ENCODE results near the gene FLNC. TPM values are rescaled to one million over a fixed set of nuclear protein-coding genes. Genes with fewer than 3 reads are reported as not detected.

FLNC gene
- total and polyA plus RNA-seq, 2 of the 4 experiments (the other 2 are of a cell fraction), result 116 to 154 TPM

DNA sequence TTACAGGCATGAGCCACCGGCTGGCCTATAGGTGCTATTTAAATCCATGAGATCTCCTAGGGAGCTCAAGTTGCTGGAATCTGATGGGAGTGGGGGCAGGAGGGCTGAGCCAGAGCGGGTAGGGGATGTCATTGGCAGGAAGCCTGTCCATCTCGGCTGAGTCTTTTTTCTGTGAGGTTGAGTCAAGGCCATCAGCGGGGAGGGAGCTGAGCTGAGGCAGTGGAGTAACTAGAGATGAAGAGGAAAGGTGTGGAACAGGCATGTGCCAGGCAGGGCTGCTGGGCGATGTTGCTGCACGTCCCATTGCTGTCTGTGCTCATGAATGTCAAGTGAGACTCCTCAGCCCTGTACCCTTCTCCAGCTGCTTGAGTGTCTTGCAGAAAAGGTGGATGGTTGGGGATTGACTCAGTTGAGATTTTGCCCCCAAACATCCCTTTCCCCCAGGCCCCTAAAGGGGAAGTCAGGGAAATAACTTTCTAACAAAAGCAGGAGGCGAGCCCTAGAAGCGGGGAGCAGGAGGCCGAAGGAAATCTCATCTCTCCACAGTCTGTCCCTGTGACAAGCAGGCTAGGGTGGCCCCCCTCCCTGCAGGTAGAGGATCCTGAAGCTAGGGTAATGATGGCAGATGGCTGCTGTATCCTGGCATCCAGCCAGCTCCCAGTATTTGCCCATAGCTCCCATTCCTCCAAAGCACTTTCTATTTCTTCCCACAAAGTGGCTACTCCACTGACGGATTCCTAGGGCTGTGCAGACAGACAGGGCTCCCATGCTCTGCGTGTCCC lies 37.8 kb downstream of the FLNC start:
- no peaks in the 10 kb centered on the region for H3K9me1 ChIP-seq (ENCODE audit: insufficient read depth, low read length)
- H2BK120ac ChIP-seq (ENCODE audit: low read depth, low read length), result no peak overlapping the region
- dilution Hi-C loops (cut with HindIII; ENCODE audit: low sequenced_read_pairs, unreplicated experiment) (no loop called here), intact Hi-C loops (cut with micrococcal nuclease) (no loop called here), in situ Hi-C loops (cut with MboI; ENCODE audit: low sequenced_read_pairs) (no loop called here)
- no peak overlapping the region for H3K27ac ChIP-seq (ENCODE audit: insufficient read depth, low read length)
- WGBS, 2 experiments (ENCODE audit: extremely low coverage in 2 of 2, insufficient read length in 1 of 2), result 60% methylated on average over 3 of the region's 11 CpGs; no CpG with 5 or more reads in 1 of the 2 experiments
- no peak overlapping the region for H3K23ac ChIP-seq (ENCODE audit: low read depth, low read length)
- ChIA-PET POLR2A (ENCODE audit: unreplicated experiment) (interaction anchor here (0.6 kb wide), 1 partner anchor 257 kb away, joined by 4 read pairs; no protein-coding TSS in a partner anchor), CTCF (no interaction called here)
- no peak overlapping the region for H2BK15ac ChIP-seq (ENCODE audit: low read depth, low read length)
- H3K56ac ChIP-seq (ENCODE audit: extremely low read depth, insufficient read depth, low read length), result no peak overlapping the region
- H4K5ac ChIP-seq (ENCODE audit: low read depth, low read length), result no peak overlapping the region
- peaks cover 10 to 13% of the 10 kb centered on the region in 2 experiments for H3K79me1 ChIP-seq (ENCODE audit: low read depth in 1 of 2, low read length in 2 of 2)
- H4K20me1 ChIP-seq (ENCODE audit: insufficient read depth, low read length), result peaks cover 31% of the 10 kb centered on the region
- H4K8ac ChIP-seq (ENCODE audit: low read depth in 2 of 2, low read length in 2 of 2), result no peak overlapping the region
- no peak overlapping the region for H3K18ac ChIP-seq (ENCODE audit: low read depth, low read length)
- no peak overlapping the region for H3K14ac ChIP-seq (replicated peaks; ENCODE audit: low read depth, low read length)
- peaks cover 2% of the 10 kb centered on the region for H3K4me1 ChIP-seq (ENCODE audit: control insufficient read depth, insufficient read depth, low read length)
- BruUV-seq (replicated peaks), result no TSS peak
- H2AK9ac ChIP-seq (replicated peaks; ENCODE audit: low read depth, low read length, poor library complexity), result no peak overlapping the region
- H3K9me3 ChIP-seq (ENCODE audit: control insufficient read depth, insufficient read depth, low read length), result no peaks in the 10 kb centered on the region
- H2AK5ac ChIP-seq (ENCODE audit: low read depth, low read length), result no peak overlapping the region
- H2AFZ ChIP-seq (replicated peaks; ENCODE audit: low read length, poor library complexity), result peak overlapping the region; percentile 40
- no peak for ATAC-seq (ENCODE audit: low read depth)
- no peak overlapping the region for H2BK20ac ChIP-seq (ENCODE audit: low read depth, low read length)
- no peak overlapping the region for H3K4me2 ChIP-seq (ENCODE audit: low read depth, low read length)
- H3K27me3 ChIP-seq (ENCODE audit: control insufficient read depth, insufficient read depth, low read length), result peaks cover 25% of the 10 kb centered on the region
- no peak overlapping the region for H3K4ac ChIP-seq (ENCODE audit: low read depth, low read length)
- 0 out of 2 replicates have a peak, but pooled peaks have one; percentile 14 for TF ChIP-seq MAZ (IDR thresholded peaks at IDR 0.05; ENCODE audit: borderline replicate concordance, low read depth, low read length)
- no peak for TF ChIP-seq RAD21 (IDR thresholded peaks at IDR 0.05; ENCODE audit: low read length)
- no peak overlapping the region for H2BK5ac ChIP-seq (ENCODE audit: low read depth, low read length, poor library complexity, severe bottlenecking)
- DNase-seq, result peak; percentile 51
- H3K9ac ChIP-seq (ENCODE audit: low read depth, low read length), result no peak overlapping the region
- no peak overlapping the region for H3K4me3 ChIP-seq (ENCODE audit: insufficient read depth, low read depth, low read length)
- no peak overlapping the region for H4K91ac ChIP-seq (ENCODE audit: insufficient read depth, low read depth, low read length)
- peaks cover 16% of the 10 kb centered on the region for H3K36me3 ChIP-seq (ENCODE audit: control insufficient read depth, insufficient read depth, low read length)

All from IMR-90 (cell line).